Measurements from ENCODE around the gene FBXW5. TPM values are rescaled to one million over a fixed set of nuclear protein-coding genes. Genes with fewer than 3 reads are reported as not detected.
A peak's percentile ranks its signal among the peaks of the same experiment; 100 is the strongest.

Gene FBXW5
- total and polyA plus RNA-seq, 9 of the 15 experiments (the other 6 are each of a cell fraction or from before 2014, with no cell fraction given) = 0.21 to 128 (median 37.0) TPM

GRCh38 chr9:136950656-136951276 lies 6.2 kb upstream of the FBXW5 start:
- Histone ChIP-seq H3K4me3 (peak overlapping the region; percentile 51), H3K27me3 (ENCODE audit: control insufficient read depth in 2 of 2, insufficient read depth in 2 of 2, low read length in 2 of 2) (peaks cover 2 to 6% of the 10 kb centered on the region in 2 experiments; a peak in 3 of 5 replicates), H3K9ac (ENCODE audit: insufficient read depth in 1 of 2, low read depth in 2 of 2, low read length in 2 of 2) (peak overlapping the region; percentile 68 to 92; a peak in 3 of 4 replicates), H3K4me1 (replicated peaks in 1 of 2; ENCODE audit: control insufficient read depth in 2 of 2, insufficient read depth in 2 of 2, low read length in 2 of 2) (peaks cover 6 to 82% of the 10 kb centered on the region in 2 experiments), H3K9me3 (replicated peaks; ENCODE audit: control insufficient read depth, insufficient read depth, low read depth, low read length) (no peaks in the 10 kb centered on the region), H3K4me2 (ENCODE audit: insufficient read depth, low read length) (peak overlapping the region; percentile 74), H3K79me2 (ENCODE audit: control insufficient read depth, insufficient read depth, low read length) (no peaks in the 10 kb centered on the region), H2AFZ (ENCODE audit: low read depth, low read length) (peak overlapping the region; percentile 78), H4K20me1 (replicated peaks; ENCODE audit: control insufficient read depth, insufficient read depth, low read length) (0 out of 2 replicates have a peak, but pooled peaks cover 4% of the 10 kb centered on the region), H3K36me3 (ENCODE audit: control insufficient read depth, insufficient read depth, low read length) (no peaks in the 10 kb centered on the region), H3K9me1 (ENCODE audit: control insufficient read depth, insufficient read depth, low read length) (peaks cover 2% of the 10 kb centered on the region), H3K27ac (ENCODE audit: extremely low read depth, low read depth, low read length) (no peak overlapping the region)
- 25% methylated on average over 7 of the region's 9 CpGs for WGBS (ENCODE audit: insufficient coverage, low coverage, missing lambda C conversion rate)
- intact Hi-C loops (cut with micrococcal nuclease) (no loop called here), in situ Hi-C loops (cut with MboI) (no loop called here)
- FAIRE-seq (peak; percentile 44), DNase-seq (ENCODE audit: extremely low read depth in 1 of 4, low spot score in 3 of 4) (no peak), ATAC-seq (no peak)
- ChIA-PET POLR2A (interaction anchor here (0.6 to 1.0 kb wide), 2 partner anchors 14 to 143 kb away, joined by 3 to 4 read pairs; partner anchors contain the start of gene RABL6), CTCF (ENCODE audit: low intra/inter-chr PET ratio) (no interaction called here)
- BruUV-seq (replicated peaks) = no TSS peak
- TF ChIP-seq JUN (IDR thresholded peaks at IDR 0.05; ENCODE audit: borderline replicate concordance, low read depth, low read length) (no peak), JUN (CRISPR knock-in tag; IDR thresholded peaks at IDR 0.05; ENCODE audit: borderline replicate concordance) (no peak), ZNF586 (CRISPR knock-in tag; conservative IDR thresholded peaks at IDR 0.05) (no peak), GTF2F1 (IDR thresholded peaks at IDR 0.05; ENCODE audit: low read depth, low read length) (no peak), ZNF277 (CRISPR knock-in tag; IDR thresholded peaks at IDR 0.05; ENCODE audit: borderline replicate concordance) (no peak), ZBED1 (IDR thresholded peaks at IDR 0.05) (no peak), ASH1L (IDR thresholded peaks at IDR 0.05; ENCODE audit: borderline replicate concordance, low read depth, partially characterized antibody) (no peak), SLC30A9 (CRISPR knock-in tag; IDR thresholded peaks at IDR 0.05) (no peak), ZNF318 (IDR thresholded peaks at IDR 0.05; ENCODE audit: borderline replicate concordance in 1 of 2, low read depth in 1 of 2) (no peak)

Measured in K562 (cell line).